ENCODE results near the gene GCNT4. TPM values are rescaled to one million over a fixed set of nuclear protein-coding genes. Genes with fewer than 3 reads are reported as not detected.
"Not testable (repeated sequence)": the region's sequence is repeated elsewhere in the genome, so short reads cannot be mapped to it uniquely, and the experiment has no call there.

GCNT4 gene, protein sequence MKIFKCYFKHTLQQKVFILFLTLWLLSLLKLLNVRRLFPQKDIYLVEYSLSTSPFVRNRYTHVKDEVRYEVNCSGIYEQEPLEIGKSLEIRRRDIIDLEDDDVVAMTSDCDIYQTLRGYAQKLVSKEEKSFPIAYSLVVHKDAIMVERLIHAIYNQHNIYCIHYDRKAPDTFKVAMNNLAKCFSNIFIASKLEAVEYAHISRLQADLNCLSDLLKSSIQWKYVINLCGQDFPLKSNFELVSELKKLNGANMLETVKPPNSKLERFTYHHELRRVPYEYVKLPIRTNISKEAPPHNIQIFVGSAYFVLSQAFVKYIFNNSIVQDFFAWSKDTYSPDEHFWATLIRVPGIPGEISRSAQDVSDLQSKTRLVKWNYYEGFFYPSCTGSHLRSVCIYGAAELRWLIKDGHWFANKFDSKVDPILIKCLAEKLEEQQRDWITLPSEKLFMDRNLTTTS
- polyA plus RNA-seq (2013, experiment 1 of 2; ENCODE audit: insufficient read length), result 1.3 TPM
- 1.1 TPM for polyA plus RNA-seq (2013, experiment 2 of 2; ENCODE audit: insufficient read length)

DNA sequence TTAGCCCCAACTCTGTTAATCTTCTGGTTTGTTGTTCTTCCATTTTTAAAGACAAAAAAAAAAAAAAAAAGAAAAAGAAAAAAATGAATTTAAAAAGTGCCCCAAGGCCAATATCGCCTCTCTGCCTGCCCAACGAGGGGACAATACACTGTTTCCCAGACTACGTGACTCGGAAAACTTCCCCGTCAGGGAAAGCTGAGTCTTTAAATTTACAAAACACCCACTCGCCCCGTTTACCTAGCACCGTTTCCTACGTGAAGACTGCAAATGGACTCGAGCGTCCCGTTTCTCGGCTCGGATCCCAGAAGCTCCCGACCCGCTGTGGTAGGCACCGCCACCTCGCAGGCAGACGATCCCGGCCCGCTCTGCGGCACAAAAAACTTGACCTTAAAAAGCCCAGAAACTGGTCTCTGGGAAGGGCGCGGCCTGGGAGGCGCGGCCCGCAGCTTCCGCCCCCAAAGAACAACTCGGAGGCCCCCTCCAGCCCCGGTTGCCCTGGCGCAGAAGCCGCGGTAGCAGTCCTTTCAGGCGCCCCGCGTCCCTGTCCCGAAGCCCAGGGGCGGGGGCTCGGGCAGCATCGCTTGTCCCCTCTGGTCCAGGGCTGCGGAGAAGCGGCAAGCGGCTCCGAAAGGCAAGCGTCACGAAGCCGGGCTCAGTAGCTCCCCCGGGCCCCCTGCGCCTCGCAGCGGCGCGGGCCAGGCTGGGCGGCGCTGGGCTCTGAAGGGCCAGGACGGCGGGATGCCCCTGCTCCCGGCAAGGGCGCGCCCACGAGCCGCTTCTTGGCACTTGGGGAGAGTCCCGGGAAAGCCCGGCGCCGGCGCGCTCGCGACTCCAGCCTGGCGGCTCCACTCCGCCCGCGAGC, at the start of gene GCNT4:
GCNT4 (minus strand) TSS at position 367 of the 862 bp plus-strand sequence. CDS start 22,521 bp downstream, outside the sequence.
- DNase-seq, result peak; percentile 59

DNA sequence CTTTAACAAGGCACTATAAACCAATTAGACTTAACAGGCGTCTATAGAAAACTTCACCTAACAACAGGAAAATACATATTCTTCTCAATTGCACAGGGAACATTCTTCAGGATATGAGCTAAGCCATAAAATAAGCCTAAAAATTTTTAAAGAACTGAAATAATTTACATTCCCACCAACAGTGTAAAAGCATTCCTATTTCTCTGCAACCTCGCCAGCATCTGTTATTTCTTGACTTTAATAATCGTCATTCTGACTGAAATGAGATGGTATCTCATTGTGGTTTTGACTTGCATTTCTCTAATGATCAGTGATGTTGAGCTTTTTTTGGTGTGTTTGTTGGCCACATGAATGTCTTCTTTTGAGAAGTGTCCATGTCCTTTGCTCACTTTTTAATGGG, 43.6 kb upstream of the GCNT4 start:
- not testable (repeated sequence) for DNase-seq

DNA sequence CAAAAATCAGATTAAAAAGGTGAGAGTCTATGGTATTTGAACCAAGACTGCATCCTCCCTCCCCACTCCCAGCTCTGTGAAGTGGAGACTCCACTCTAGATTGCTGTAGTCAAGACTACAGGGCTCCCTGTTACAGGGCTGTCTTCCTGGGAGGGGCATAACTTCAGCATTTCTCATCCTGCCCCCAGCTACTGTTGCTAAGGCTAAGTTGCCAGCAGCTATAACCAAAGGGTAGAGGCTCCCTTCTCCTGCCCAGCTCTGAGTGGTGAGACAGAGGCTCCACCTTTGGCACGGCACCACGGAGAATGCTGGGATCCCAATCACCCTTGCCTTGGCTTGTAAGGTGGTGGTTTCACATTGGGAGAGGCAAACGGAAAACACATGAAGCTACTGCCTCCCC, 39.2 kb upstream of the GCNT4 start:
- DNase-seq, result no peak

DNA sequence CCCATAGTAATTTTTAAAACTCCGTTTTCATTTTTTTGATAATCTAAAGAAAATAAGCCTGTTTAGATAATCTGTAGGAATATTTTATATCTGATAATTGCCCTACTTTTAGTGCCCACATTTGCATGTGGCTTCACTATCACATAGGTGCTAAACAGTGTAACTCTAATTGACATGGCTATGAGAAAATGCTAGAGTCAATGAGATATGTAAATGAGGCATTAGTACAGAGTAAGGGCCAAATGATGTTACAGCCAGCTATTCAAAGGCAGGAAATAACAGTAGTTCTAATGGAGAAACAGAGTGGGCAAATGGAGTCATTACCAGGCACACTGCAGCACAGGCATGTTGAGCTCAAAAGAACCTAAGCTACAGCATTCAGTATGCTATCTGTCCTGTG, 37.3 kb upstream of the GCNT4 start:
- DNase-seq, result no peak

DNA sequence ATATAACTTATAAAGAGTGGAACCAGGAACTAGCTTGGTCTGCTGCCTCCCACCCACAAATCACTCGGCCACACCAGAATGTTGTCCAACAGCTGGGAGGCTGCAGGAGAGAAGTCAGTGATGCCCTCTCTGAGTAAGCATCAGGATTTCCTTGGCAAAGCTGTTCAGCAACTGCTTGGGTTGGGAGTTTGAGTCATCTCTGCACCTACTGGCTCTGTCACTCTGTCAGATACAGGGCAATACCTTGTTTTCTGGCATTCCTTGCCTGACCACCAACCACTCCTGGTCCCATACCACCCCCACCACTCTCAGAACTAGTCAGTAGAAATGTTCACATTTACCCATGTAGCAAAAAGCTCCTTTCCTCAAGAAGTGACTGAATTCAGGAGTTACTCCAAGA, 36.8 kb upstream of the GCNT4 start:
- no peak for DNase-seq

DNA sequence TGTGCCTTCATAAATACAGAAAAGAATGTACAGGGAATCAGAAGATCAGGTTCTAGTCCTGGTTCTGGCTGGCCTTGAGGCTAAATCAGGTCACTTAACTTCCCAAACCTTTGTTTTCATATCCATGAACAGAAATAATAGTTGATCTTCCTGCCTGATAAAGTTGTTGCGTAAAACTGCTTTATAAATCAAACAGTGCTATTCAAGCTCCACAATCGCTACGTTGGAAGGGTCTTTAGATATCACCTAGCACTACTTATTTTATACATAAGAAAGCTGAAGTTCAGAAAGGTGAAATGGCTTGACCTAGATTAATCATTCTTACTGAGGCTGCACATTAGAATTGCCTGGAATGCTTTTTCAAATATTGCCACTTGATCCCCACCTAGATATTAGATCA, 36.3 kb upstream of the GCNT4 start:
- DNase-seq, result no peak

DNA sequence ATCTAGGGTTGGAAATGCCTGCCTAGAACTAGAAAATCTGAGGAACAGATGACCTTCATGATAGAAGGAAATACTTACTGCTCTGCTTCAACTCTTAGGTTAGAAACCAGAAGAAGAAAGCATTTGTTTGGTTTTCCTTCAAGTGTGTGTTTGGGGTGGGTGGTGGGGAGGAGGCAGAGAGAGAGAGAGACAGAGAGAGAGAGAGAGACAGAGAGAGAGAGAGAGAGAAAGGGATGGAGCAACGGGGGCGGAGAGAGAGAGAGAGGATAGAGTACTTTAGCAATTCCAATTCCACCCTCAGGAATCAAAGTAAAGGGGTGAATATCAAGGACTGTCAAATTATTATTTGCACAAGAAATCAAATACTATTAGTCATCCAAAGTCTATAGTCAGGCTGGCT, 29.2 kb upstream of the GCNT4 start:
- no peak for DNase-seq

DNA sequence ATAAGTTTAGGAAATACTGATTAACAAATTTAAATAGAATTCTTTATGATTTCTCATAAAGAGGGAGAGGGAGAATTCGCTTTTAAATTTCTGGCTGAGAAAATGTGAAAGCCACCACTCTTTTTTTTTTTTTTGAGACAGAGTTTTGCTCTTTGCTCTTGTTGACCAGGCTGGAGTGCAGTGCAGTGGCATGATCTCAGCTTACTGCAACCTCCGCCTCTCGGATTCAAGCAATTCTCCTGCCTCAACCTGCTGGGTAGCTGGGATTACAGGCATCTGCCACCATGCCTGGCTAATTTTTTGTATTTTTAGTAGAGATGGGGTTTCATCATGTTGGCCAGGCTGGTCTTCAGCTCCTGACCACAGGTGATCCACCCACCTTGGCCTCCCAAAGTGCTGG, 27.0 kb upstream of the GCNT4 start:
- DNase-seq, result not testable (repeated sequence)

DNA sequence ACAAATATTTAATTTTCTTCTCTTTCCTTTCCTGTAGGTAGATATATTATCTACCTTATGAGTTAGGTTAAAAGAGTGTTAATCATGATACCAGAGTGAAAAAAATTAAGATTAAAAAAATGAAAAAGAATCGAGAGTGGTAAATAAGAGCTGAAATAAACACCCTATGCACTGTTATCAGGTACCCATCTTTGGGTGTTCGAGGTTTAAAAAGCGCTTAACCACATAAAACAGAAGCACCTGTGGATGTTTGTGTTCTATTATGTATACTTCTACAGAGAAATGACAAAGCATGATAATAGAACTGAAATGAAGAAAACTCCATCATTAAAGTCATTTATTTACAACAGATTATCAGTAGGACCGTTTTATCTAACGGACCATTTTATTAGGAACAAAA, 25.7 kb upstream of the GCNT4 start:
- no peak for DNase-seq

DNA sequence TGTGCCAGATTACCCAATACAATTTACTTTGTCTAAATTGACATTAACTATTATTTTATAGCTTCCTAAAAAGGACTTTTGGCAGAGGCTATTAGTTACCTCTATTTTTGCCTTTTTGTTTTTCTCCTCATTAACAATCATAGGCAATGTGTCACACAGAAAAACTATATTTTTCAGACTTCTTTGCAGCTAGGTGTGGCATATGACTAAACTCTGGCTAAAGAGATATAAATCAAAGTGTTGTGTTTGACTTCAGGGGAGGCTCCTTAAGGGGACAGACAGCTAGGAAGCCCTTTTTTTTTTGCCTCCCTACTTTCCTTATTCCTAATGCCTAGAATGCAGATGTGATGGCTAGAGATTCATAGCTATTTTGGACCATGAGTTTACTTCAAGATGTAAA, 19.7 kb upstream of the GCNT4 start:
- DNase-seq, result no peak

DNA sequence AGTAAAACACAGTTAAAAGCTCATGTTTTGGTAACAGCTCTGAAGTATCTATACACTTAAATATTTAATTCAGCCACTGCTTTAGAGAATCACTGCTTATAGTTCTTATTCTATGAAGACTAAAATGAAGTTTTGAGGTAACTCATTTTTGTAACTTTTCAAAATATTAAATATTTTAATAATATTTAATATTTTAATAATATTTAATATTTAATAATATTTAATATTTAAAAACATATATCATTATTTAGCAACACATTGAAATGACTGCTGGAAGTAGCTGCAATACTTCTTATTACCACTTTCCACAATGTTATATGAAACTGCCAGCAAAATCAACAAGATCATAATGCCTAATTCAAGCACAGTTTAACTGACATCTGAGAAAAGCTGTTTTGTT, 18.7 kb upstream of the GCNT4 start:
- no peak for DNase-seq

DNA sequence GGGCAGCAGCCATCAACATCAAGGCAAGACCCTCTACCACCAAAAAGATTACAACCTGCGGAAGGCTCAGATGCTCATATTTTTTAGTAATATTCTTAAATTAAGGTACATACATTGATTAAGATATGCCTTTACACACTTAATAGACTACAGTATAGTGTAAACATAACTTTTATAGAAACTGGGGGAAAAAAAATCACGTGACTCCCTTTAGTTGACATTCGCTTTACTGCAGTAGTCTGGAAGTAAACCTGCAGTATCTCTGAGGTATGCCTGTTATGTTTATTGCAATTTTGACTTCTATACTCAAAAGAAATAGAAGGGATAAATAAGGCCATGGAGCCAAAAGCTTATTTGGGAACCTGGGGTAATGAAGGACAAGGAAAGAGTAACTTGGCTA, 15.1 kb upstream of the GCNT4 start:
- no peak for DNase-seq

DNA sequence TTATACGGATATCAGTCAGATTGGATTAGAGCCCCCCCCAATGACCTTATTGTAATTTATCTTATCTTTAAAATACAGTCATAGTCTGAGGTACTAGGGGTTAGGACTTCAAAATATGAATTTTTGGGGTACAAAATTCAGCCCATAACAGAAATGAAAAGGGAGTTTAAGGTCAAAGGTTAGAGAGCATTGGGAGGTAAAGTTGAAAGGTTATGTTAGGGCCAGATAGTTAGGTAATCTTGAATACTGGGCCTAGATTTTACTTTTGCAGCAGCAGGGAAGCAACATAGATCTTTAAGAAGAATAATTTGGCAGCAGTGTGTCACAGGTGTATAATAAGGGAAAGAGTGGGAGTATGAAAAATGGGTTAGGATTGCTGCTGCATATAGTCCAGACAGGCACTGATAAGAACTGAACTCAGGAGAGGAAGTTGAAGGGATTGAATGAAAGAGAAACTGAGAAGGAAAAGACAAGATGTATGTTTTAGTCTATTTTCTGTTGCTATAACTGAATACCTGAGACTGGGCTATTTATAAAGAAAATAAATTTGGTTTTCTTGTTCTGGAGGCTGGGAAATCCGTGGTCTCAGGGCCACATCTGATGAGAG, 10.7 kb upstream of the GCNT4 start:
- no peak for DNase-seq

DNA sequence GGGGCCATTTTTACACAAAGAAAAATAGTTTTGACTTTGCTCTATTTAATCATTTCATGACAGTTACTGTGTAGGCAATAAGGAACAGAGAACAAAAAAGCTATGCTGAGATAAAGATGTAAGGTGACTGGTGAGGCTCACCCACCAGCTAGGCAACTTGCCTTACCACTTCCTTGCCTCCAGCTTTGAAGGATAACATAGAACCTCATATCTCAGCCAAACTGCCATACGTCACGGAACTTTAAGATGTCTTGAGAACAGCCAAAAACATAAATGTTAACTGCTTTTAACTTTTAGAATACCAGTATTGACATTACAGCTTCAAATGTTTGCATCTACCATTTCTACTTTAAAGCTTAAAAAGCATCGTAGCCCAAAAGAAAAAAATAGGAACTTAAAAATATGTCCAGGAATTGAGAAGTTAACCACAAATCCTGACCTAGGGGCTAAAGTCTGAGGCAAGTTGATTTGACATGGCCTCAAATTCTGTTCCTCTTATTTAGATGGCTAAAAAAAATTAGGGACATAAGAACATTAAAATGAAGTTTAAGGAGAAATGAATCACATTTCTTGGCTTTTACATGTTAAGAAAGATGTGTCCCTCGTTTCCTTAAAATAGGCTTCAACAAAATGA, 7.7 kb upstream of the GCNT4 start:
- no peak for DNase-seq

DNA sequence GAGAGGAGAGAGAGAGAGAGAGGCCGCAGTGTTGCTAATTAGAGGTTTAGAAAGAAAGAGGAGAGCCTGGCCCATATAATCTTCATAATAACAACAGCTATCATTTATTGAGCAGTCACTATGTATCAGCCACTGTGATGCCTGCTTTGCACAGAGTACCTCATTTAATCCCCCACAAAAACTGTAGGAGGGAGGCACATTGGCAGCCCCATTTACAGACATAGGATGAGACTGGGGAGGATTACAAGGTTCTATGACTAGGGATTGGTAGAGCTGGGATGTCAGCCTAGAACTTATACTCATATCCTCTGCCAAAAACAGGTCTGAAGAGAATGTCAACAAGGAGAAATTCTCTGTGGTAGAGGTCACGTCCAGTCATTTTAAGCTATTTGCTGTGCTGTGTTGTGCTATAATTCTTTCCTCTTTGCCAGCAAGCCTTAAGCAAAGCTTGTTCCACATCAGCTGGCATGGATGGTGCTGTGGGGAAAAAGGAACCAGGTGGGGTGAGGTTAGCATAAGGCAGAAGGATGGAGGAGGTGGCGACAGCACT, 6.7 kb upstream of the GCNT4 start:
- DNase-seq, result no peak

DNA sequence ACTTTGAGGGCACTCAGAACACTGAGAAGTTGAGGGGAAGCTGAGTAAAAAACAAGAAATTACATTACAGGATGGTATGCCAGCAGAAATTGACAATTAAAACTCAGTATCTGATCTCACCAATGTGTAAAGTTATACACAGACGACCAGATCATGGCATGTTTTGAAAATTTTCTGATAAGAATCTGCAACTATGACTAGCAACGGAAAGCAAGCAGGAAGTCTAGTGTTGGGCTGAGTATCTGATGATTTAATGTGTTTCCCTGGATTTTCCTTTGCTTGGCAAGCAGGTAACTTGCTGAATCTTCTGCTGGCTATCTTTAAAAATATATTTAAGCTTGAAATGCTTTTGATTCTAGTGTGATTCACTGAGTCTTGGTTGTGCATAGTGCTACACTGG, 5.2 kb upstream of the GCNT4 start:
- DNase-seq, result no peak

DNA sequence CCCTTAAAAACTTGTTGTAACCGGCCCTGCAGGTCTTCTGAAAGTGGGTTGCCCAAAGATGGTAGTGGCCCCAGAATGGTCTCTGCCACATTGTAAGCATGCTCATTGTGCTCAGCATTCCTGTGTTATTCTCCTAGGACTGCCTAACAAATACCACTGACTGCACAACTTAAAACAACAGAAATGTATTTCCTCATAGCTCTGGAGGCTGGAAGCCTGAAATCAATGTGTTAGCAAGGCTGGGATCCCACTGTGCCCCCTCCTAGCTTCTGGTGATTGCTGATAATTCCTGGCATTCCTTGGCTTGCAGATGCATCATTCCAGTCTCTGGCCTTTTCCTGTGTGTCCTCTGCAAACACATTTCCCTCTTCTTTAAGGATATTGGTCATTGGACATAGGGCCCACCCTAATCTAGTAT, 3.4 kb upstream of the GCNT4 start:
- DNase-seq, result peak; percentile 72

DNA sequence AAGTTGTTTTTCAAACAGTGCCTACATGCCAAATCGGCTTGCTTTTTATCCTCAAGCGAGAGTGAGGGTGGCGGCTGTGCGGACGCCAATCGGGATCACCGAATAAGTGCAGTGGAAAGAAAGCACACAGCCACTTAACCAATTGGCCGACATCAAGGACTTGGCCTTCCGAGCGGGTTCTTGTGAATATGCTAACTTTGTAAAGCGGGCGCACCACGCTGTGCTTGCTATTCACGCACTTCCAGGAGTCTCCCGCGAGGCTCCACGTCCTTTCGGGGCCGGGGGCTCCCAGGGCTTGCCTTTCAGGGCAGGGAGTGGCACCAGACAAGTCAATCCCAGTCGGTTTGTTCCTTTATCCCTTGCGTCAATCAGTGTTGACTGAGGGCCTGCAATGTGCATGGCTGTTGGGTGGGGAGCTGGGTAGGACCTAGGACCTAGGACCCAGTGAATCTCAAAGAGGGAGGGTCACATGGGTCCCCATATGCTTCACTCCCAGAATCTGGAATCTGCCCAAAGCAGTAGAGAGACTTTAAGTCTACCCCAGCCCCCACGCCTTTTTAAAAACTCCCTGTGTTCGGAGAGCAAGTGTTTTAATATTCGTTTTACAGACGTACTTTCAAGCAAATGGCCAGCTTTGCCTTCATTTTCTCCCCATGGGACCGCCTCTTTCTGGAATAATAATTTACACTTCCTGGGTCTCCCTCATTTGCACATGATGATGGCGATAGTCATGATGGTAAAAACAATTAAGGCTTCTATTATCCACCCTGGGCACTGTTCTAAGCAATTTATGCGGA, 2.0 kb upstream of the GCNT4 start:
- peak; percentile 40 for DNase-seq

DNA sequence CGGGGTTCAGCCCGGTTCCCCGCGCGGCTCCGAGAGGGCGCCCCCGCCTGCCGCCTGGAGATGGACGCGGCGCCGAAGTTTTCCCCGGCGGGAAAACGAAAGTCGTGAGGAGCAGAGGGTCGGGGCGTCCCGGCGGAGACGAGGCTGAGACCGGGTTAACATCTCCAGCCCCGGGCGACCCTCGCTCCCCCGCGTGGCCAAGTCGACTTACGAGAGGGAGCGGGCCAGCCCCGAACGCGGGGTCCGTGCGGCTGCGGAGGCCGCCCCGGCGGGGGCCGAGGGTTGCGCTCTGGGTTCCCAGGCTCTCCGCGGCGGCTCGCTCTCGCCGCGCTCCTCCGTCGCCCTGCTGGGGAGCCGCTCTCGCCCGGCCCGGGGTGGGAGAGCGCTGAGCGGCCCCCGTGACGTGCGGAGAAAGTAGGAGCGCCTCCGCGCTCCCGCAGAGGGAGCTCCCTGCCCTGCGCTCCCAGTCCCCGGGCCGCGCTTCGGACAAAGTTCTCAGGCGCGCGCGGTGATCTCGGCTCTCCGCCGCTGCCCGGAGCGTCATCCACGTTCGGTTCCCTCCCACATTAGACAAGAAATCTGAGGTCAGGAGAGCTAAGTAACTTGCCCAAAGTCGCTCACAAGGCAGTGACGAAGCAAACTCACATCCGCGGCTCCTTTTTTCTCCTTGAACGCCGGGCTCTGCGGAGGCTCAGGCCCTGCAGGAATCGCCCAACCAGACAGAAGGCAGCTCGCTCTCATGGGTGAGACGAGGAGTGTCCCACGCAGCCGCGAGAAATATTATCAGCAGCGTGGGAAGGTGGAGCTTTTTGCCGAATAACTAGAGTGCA, 1.2 kb upstream of the GCNT4 start:
- DNase-seq, result peak; percentile 74

DNA sequence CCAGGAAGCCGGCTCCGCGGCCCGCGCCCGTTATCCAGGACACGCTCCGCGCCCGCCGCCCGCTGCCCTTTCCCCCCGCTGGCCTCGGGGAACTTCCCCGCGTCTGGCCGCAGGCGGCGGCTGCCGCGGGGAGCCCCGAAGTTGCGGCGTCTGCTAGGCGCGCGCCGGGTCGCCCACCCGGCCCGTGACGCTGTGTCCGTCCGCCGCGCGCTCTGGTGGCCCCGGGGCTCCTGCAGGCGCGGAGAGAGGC, 621 bp upstream of the GCNT4 start:
- no peak for DNase-seq

DNA sequence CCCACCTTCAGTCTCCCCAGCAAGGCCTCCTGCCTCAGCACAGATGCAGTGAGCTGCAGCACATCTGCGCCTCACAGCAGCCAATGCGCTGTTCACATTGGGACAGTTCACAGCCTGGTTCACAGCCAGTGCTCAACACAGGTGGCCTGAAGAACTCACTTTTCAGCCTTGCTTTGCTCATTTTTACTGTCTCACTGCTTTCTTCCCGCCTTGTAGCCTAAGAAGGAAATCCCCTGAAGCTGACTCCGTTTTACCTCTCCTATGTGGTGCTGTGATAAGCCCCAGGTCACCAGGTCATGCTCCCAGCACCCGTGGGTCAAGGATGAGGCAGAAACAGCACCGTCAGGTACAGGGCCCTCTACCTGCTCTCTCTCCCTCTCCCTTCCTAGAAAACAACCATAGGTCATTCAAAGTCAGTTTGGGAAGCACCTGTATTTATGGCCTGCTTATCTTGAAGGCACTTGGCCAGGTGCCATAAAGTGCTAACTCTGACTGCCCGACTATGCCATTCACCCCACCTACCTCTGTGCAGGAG, 1.1 kb downstream of the GCNT4 start:
- DNase-seq, result no peak
